Measurements from ENCODE around the gene FOXO1.

Gene FOXO1

DNA sequence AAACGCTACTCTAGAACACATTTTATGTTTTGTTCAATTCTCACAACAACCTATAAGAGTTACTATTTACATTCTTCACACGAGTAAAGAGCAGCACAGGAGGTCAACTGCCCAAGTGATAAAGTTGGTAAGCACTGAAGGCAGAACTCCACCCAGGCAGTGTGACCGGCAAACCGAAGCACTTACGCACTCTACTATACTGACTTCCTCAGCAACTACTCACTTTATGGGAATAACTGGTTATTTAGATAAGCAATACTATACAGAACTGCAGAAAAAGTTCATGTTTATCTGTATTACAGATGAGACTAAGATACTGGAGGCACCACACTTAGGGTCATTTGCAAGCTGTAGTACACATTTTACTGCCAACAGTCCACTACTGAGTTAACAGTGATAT is 28.8 kb downstream of the FOXO1 start:
- no peak overlapping the region for H3K4me3 ChIP-seq (ENCODE audit: low read depth, low read length)
- no peak for TF ChIP-seq MYC (IDR thresholded peaks at IDR 0.05; ENCODE audit: low read depth, low read length)
- TF ChIP-seq, protein P1, sequence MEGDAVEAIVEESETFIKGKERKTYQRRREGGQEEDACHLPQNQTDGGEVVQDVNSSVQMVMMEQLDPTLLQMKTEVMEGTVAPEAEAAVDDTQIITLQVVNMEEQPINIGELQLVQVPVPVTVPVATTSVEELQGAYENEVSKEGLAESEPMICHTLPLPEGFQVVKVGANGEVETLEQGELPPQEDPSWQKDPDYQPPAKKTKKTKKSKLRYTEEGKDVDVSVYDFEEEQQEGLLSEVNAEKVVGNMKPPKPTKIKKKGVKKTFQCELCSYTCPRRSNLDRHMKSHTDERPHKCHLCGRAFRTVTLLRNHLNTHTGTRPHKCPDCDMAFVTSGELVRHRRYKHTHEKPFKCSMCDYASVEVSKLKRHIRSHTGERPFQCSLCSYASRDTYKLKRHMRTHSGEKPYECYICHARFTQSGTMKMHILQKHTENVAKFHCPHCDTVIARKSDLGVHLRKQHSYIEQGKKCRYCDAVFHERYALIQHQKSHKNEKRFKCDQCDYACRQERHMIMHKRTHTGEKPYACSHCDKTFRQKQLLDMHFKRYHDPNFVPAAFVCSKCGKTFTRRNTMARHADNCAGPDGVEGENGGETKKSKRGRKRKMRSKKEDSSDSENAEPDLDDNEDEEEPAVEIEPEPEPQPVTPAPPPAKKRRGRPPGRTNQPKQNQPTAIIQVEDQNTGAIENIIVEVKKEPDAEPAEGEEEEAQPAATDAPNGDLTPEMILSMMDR (IDR thresholded peaks at IDR 0.05; ENCODE audit: low read depth, low read length) = no peak
- no peak for DNase-seq (ENCODE audit: low read depth)

DNA sequence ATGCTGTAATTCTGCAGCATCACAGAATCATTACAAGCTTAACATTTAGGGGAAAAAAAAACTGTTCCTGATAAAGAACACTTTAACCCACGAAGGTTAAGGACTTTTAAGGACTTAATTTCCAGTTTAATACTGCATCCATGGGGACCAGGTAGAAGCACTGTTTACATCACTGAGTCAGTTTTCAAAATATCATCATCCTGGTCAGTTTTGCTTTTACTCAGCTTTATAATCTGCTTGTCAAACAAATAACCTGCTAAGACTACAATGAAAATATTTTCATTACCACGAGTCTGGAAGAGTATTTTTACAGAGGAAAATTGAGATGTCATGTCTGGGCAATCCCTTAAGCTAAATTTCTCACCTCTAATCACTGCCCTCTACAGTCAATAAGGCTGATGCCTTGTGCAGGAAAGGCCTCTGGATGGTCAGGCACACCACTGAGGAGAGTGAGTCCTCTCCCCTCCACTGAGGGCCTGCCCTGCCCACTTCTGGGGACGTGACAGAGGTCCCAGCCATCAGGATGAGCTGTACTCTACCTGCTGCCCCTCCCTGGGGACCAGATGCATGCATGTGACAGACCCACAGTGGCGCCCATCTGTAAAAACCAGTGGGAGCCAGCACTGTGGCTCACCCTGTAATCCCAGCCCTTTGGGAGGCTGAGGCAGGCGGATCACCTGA is 31.0 kb downstream of the FOXO1 start:
- no peak overlapping the region for H3K4me3 ChIP-seq (ENCODE audit: low read depth, low read length)
- DNase-seq (ENCODE audit: low read depth) = no peak
- TF ChIP-seq MYC (IDR thresholded peaks at IDR 0.05; ENCODE audit: low read depth, low read length) = no peak
- TF ChIP-seq, protein P2, sequence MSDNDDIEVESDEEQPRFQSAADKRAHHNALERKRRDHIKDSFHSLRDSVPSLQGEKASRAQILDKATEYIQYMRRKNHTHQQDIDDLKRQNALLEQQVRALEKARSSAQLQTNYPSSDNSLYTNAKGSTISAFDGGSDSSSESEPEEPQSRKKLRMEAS (IDR thresholded peaks at IDR 0.05; ENCODE audit: low read depth, low read length) = no peak
- no peak for TF ChIP-seq POLR2A (IDR thresholded peaks at IDR 0.05; ENCODE audit: extremely low read depth, insufficient read length)
- TF ChIP-seq, protein P1 (IDR thresholded peaks at IDR 0.05; ENCODE audit: low read depth, low read length) = no peak

DNA sequence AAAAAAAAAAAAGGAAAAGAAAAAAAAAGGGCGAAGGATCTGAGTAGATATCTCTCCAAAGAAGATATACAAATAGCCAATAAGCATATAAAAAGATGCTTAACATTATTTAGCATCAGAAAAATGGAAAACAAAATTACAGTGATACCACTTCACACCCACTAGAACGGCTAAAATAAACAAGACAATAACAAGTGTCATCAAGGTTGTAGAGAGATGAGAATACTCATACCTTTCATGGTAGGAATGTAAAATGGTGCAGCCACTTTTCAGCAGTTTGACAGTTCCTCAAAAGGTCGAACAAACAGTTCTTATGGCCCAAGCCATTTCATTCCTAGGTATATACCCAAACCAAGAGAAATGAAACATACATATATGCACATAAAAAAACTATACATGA is 33.5 kb downstream of the FOXO1 start:
- TF ChIP-seq, protein P2 (IDR thresholded peaks at IDR 0.05; ENCODE audit: low read depth, low read length) = no peak
- TF ChIP-seq MYC (IDR thresholded peaks at IDR 0.05; ENCODE audit: low read depth, low read length) (no peak), POLR2A (IDR thresholded peaks at IDR 0.05; ENCODE audit: extremely low read depth, insufficient read length) (no peak)
- TF ChIP-seq, protein P1 (IDR thresholded peaks at IDR 0.05; ENCODE audit: low read depth, low read length) = no peak
- H3K4me3 ChIP-seq (ENCODE audit: low read depth, low read length) = no peak overlapping the region
- no peak for DNase-seq (ENCODE audit: low read depth)

DNA sequence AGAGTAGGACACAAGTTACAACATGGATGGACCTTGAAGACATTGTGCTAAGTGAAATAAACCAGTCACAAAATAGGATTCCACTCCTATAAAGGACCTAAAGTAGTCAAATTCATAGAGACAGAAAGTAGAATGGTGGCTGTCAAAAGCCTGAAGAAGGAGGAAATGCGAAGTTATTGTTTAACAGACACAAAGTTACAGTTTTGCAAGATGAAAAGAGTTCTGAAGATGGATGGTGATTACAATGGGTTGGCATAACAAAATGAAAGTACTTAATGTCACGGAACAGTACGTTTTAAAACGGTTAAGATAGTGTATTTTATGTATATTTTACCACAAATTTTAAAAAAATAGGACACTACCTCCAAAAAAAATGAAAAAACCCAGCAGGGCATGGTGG is 34.8 kb downstream of the FOXO1 start:
- H3K4me3 ChIP-seq (ENCODE audit: low read depth, low read length) = no peak overlapping the region
- TF ChIP-seq, protein P2 (IDR thresholded peaks at IDR 0.05; ENCODE audit: low read depth, low read length) = no peak
- no peak for TF ChIP-seq POLR2A (IDR thresholded peaks at IDR 0.05; ENCODE audit: extremely low read depth, insufficient read length)
- TF ChIP-seq, protein P1 (IDR thresholded peaks at IDR 0.05; ENCODE audit: low read depth, low read length) = no peak
- TF ChIP-seq MYC (IDR thresholded peaks at IDR 0.05; ENCODE audit: low read depth, low read length) = no peak
- DNase-seq (ENCODE audit: low read depth) = no peak

DNA sequence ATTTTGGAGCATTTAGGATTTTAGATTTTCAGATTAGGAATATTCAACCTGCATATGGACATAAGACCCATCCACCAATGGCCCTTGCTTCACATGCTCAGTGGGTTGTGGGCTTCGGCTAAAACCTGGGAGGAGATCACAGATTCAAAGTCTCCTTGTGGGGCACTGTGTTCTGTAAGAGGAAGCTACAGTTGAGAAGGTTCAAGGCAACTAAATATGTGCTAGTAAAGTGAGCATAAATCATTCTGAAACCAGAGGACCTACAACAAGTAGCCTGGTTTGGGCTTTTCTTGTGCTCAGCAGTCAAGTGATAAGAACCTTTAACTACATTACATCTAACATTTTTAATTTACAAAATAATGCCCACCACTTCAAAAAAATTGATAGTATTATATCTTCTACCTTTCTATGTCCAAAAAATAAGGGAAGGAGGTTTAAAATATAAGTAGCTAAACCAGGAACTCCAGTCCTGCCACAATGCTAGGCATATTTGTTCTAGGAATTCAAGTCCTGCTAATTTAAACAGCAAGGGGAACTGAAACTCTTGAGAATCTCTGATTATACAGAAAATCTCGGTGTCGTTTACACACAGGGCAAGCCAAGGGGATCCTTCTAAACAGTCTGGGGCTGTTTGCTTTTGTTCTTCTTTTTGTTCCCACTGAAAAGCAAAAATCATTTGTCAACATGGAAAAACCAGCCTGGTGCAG is 36.6 kb downstream of the FOXO1 start:
- TF ChIP-seq POLR2A (IDR thresholded peaks at IDR 0.05; ENCODE audit: extremely low read depth, insufficient read length) (no peak), MYC (IDR thresholded peaks at IDR 0.05; ENCODE audit: low read depth, low read length) (no peak)
- TF ChIP-seq, protein P1 (IDR thresholded peaks at IDR 0.05; ENCODE audit: low read depth, low read length) = no peak
- TF ChIP-seq, protein P2 (IDR thresholded peaks at IDR 0.05; ENCODE audit: low read depth, low read length) = no peak
- H3K4me3 ChIP-seq (ENCODE audit: low read depth, low read length) = no peak overlapping the region
- DNase-seq (ENCODE audit: low read depth) = no peak
